Activated naive CD8-positive, alpha-beta T cell treated with anti-CD3 and anti-CD28 coated beads, Interleukin-2, amount 10 ng/mL, durations not matched to agents 7 days and 5 days (primary cell): ENCODE data around the gene POR. TPM values are rescaled to one million over a fixed set of nuclear protein-coding genes. Genes with fewer than 3 reads are reported as not detected.

Experiments used
- ATAC-seq: fragments of 150-1000 bp; cut with Tn5 transposase; one replicate; pipeline ENCODE4 v1.10.0; 2021; ENCODE audit warnings: low read depth, moderate library complexity
- POLR2A ChIA-PET: fragments of 350-600 bp; sonication (Branson Sonifier 250); formaldehyde crosslinking; loops from one replicate; lab custom pipeline; 2021; ENCODE audit warnings: antibody characterized with exemption; lab: Charles Lee
- DNase-seq: peaks from one replicate; pipeline ENCODE4 v3.0.0; 2021
- H3K27ac Mint-ChIP-seq: one replicate; pipeline ENCODE4 v1.8.0; 2022; ENCODE audit warnings: mild to moderate bottlenecking, mixed read lengths
- H3K27me3 Mint-ChIP-seq: one replicate; pipeline ENCODE4 v1.8.0; 2022; ENCODE audit warnings: mild to moderate bottlenecking, moderate library complexity, mixed read lengths
- H3K36me3 Mint-ChIP-seq: one replicate; pipeline ENCODE4 v1.8.0; 2021; ENCODE audit warnings: mild to moderate bottlenecking, mixed read lengths
- H3K4me1 Mint-ChIP-seq: one replicate; pipeline ENCODE4 v1.8.0; 2021; ENCODE audit warnings: mixed read lengths
- H3K4me3 Mint-ChIP-seq: one replicate; pipeline ENCODE4 v1.8.0; 2022; ENCODE audit warnings: mild to moderate bottlenecking, moderate library complexity, mixed read lengths
- H3K9me3 Mint-ChIP-seq: one replicate; pipeline ENCODE4 v1.8.0; 2021; ENCODE audit warnings: mixed read lengths
- total RNA-seq, 2 experiments: library from RNA; stranded (reverse); gene quantifications; one replicate each; pipeline ENCODE4 v1.2.3, GENCODE V29; 2021

POR gene
- total RNA-seq, 2 experiments from 2014 or later: 61.5 to 62.2 TPM

- ATAC-seq: no peak
- no peak overlapping the region for H3K4me3 Mint-ChIP-seq
- H3K4me1 Mint-ChIP-seq: no peaks in the 10 kb centered on the region
- no peak for DNase-seq
- peaks cover 4% of the 10 kb centered on the region for H3K36me3 Mint-ChIP-seq
- H3K9me3 Mint-ChIP-seq: no peaks in the 10 kb centered on the region
- H3K27ac Mint-ChIP-seq: no peak overlapping the region
- no peaks in the 10 kb centered on the region for H3K27me3 Mint-ChIP-seq
- POLR2A ChIA-PET: no interaction called here
Observed at GRCh38 chr7:75984130-75985008, 69.4 kb downstream of the POR start.

- POLR2A ChIA-PET: no interaction called here
- ATAC-seq (no peak), DNase-seq (no peak)
- no peak overlapping the region for H3K4me3 Mint-ChIP-seq
- no peaks in the 10 kb centered on the region for H3K9me3 Mint-ChIP-seq
- no peaks in the 10 kb centered on the region for H3K27me3 Mint-ChIP-seq
- H3K36me3 Mint-ChIP-seq: peaks cover 3% of the 10 kb centered on the region
- peaks cover 2% of the 10 kb centered on the region for H3K4me1 Mint-ChIP-seq
- no peak overlapping the region for H3K27ac Mint-ChIP-seq
Observed at GRCh38 chr7:75985009-75985517, 70.1 kb downstream of the POR start.

DNA sequence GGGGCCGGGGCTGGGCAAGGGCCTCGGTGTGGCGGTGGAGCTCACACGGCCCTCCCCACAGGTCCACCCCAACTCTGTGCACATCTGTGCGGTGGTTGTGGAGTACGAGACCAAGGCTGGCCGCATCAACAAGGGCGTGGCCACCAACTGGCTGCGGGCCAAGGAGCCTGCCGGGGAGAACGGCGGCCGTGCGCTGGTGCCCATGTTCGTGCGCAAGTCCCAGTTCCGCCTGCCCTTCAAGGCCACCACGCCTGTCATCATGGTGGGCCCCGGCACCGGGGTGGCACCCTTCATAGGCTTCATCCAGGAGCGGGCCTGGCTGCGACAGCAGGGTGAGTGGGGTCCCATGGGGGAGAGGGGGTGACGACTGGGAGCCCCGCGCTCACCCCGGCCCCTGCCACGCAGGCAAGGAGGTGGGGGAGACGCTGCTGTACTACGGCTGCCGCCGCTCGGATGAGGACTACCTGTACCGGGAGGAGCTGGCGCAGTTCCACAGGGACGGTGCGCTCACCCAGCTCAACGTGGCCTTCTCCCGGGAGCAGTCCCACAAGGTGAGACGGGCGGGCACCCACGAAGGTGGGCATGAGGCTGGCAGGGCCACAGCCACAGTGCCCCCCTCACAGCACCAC lies 70.7 kb downstream of the POR start:
- H3K9me3 Mint-ChIP-seq: no peaks in the 10 kb centered on the region
- H3K27me3 Mint-ChIP-seq: no peaks in the 10 kb centered on the region
- H3K36me3 Mint-ChIP-seq: peaks cover 2% of the 10 kb centered on the region
- ATAC-seq (no peak), DNase-seq (no peak)
- H3K4me1 Mint-ChIP-seq: peaks cover 2% of the 10 kb centered on the region
- no peak overlapping the region for H3K27ac Mint-ChIP-seq
- POLR2A ChIA-PET: no interaction called here
- H3K4me3 Mint-ChIP-seq: no peak overlapping the region

GRCh38 chr7:75986147-75986781 lies 71.3 kb downstream of the POR start:
- H3K4me1 Mint-ChIP-seq: peaks cover 2% of the 10 kb centered on the region
- ATAC-seq (no peak), DNase-seq (no peak)
- no peak overlapping the region for H3K4me3 Mint-ChIP-seq
- H3K27ac Mint-ChIP-seq: no peak overlapping the region
- no peaks in the 10 kb centered on the region for H3K27me3 Mint-ChIP-seq
- POLR2A ChIA-PET: no interaction called here
- no peaks in the 10 kb centered on the region for H3K9me3 Mint-ChIP-seq
- peaks cover 2% of the 10 kb centered on the region for H3K36me3 Mint-ChIP-seq

DNA sequence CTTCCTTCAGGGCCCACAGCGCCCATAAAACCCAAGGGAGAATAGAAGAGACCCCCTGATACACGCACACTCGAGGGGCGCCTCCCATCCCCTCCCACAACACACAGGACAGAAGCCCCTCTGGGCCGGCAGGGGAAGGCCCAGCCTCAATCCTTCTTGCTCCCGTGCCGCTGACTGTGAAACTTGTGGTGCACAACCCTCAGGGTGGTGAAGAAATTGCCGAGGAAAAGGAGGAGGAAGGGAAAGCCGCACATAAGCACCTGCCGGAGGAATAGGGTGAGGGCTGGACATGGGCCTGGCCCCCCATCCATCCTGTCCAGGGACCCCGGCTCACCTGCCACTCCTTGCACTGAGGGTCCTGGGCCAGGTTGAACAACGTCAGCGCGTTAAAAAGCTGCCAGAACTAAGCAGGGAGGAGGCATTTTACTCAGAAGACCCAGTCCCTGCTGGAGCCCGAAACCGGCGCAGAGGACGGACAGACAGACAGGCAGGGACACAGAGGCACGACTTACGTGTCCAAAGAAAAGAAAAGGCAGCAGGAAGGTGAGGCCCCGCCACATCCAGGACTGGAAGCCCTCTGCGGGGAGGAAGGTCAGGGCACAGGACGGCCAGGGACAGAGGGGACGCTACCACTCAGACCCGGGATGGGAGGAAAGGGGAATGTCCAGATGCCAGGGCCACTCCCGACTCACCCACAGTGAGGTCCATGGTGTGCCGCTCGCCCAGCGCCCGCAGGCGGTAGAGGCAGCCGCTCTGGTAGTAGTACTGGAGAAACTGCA lies 72.3 kb downstream of the POR start:
- Mint-ChIP-seq H3K9me3 (no peaks in the 10 kb centered on the region), H3K36me3 (no peaks in the 10 kb centered on the region), H3K27ac (no peak overlapping the region), H3K4me3 (no peak overlapping the region), H3K4me1 (peaks cover 2% of the 10 kb centered on the region), H3K27me3 (no peaks in the 10 kb centered on the region)
- ATAC-seq (no peak), DNase-seq (no peak)
- POLR2A ChIA-PET: no interaction called here

DNA sequence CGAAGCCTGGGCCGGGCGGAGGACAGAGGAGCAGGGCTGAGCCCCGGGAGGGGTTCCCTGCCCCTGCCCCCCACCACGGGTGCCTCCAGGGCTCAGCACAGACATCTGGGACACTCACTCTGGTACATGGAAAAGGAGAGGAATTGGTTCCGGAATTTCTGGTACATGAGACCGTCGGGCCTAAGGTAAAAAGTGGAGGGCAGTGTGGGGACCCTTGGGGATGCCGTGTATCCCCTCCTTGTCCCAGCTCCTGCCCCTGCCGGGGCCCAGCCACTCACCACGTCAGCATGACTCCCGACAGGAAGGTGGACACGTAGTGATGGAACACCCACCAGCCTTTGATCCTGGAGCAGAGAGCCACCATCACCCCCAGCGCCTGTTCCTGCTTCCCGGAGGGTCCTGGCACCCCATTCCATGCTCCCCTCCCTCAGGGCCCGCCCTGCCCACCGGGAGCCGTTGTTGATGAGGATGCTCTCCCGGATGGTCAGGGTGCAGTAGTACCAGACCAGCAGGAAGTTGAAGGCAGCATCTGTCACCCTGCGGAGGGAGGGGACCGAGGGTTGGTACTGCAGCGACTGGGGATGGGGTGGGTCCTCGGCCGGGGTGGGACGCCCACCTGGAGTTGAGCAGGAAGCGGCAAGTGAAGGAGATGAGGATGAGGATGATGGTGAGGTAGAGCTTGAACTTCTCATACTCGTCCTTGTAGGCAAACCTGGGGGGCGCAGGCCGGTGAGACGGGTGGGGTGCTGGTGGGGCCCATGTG lies 73.0 kb downstream of the POR start:
- POLR2A ChIA-PET: no interaction called here
- H3K27ac Mint-ChIP-seq: no peak overlapping the region
- DNase-seq: no peak
- ATAC-seq: no peak
- H3K4me1 Mint-ChIP-seq: peaks cover 2% of the 10 kb centered on the region
- no peak overlapping the region for H3K4me3 Mint-ChIP-seq
- H3K27me3 Mint-ChIP-seq: no peaks in the 10 kb centered on the region
- no peaks in the 10 kb centered on the region for H3K9me3 Mint-ChIP-seq
- H3K36me3 Mint-ChIP-seq: no peaks in the 10 kb centered on the region

GRCh38 chr7:75988568-75989499 lies 73.9 kb downstream of the POR start:
- H3K9me3 Mint-ChIP-seq: no peaks in the 10 kb centered on the region
- POLR2A ChIA-PET: no interaction called here

GRCh38 chr7:75989500-75990388 lies 74.8 kb downstream of the POR start:
- H3K4me3 Mint-ChIP-seq: no peak overlapping the region

More at GRCh38 chr7:75988568-75989499, 73.9 kb downstream of the POR start:
- no peaks in the 10 kb centered on the region for H3K27me3 Mint-ChIP-seq
- DNase-seq (no peak), ATAC-seq (no peak)
- no peaks in the 10 kb centered on the region for H3K36me3 Mint-ChIP-seq
- no peak overlapping the region for H3K4me3 Mint-ChIP-seq
- H3K4me1 Mint-ChIP-seq: peaks cover 2% of the 10 kb centered on the region
- no peak overlapping the region for H3K27ac Mint-ChIP-seq

GRCh38 chr7:75991531-75992082 lies 76.7 kb downstream of the POR start:
- ATAC-seq: no peak
- Mint-ChIP-seq H3K27me3 (no peaks in the 10 kb centered on the region), H3K27ac (no peak overlapping the region), H3K4me3 (no peak overlapping the region), H3K4me1 (peaks cover 4% of the 10 kb centered on the region), H3K36me3 (peaks cover 11% of the 10 kb centered on the region), H3K9me3 (no peaks in the 10 kb centered on the region)
- POLR2A ChIA-PET: no interaction called here
- DNase-seq: no peak

More at GRCh38 chr7:75989500-75990388, 74.8 kb downstream of the POR start:
- DNase-seq (no peak), ATAC-seq (no peak)
- Mint-ChIP-seq H3K36me3 (no peaks in the 10 kb centered on the region), H3K4me1 (peaks cover 2% of the 10 kb centered on the region), H3K27ac (peak overlapping the region; percentile 19), H3K27me3 (no peaks in the 10 kb centered on the region), H3K9me3 (no peaks in the 10 kb centered on the region)
- POLR2A ChIA-PET: no interaction called here

GRCh38 chr7:75992083-75992755 lies 77.3 kb downstream of the POR start:
- no peak overlapping the region for H3K27ac Mint-ChIP-seq
- peaks cover 8% of the 10 kb centered on the region for H3K4me1 Mint-ChIP-seq
- no peaks in the 10 kb centered on the region for H3K9me3 Mint-ChIP-seq
- peaks cover 14% of the 10 kb centered on the region for H3K36me3 Mint-ChIP-seq
- ATAC-seq: no peak
- no peak for DNase-seq
- H3K27me3 Mint-ChIP-seq: no peaks in the 10 kb centered on the region
- POLR2A ChIA-PET: no interaction called here
- H3K4me3 Mint-ChIP-seq: no peak overlapping the region
